Measurements from ENCODE around the gene ARID2. TPM values are rescaled to one million over a fixed set of nuclear protein-coding genes. Genes with fewer than 3 reads are reported as not detected.

The ARID2 gene
- total and polyA plus RNA-seq, 9 of the 15 experiments (the other 6 are each of a cell fraction or from before 2014, with no cell fraction given), result 13.4 to 41.6 (median 29.4) TPM

DNA sequence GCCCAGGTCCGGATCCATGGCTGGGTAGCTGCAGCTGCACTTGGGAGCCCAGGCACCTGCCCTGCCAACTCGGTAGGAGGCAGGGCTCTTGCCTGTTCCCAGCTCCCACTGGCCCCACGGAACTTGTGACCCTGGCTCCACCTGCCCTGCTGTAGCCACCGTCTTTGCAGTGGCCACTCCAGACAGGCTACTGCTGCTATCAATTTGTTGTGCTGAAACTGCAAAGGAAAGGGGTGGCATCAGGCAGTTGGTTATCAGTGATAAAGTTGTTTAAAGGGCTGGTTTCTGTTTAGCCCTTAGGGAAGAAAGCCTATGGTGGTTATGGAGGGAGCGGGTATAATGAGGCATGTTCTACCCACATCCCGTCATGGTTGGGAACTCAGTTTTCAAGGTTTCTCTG is 32.1 kb upstream of the ARID2 start:
- DNase-seq (ENCODE audit: extremely low read depth in 1 of 4, low spot score in 3 of 4) (no peak), ATAC-seq (no peak), FAIRE-seq (no peak)
- no peak for TF ChIP-seq SREBF2 (CRISPR knock-in tag; IDR thresholded peaks at IDR 0.05)
- peaks cover 0 to 6% of the 10 kb centered on the region in 2 experiments; a peak in 1 of 5 replicates for H3K4me1 ChIP-seq (replicated peaks in 1 of 2; ENCODE audit: control insufficient read depth in 2 of 2, insufficient read depth in 2 of 2, low read length in 2 of 2)
- no peaks in the 10 kb centered on the region for H3K9me3 ChIP-seq (replicated peaks; ENCODE audit: control insufficient read depth, insufficient read depth, low read depth, low read length)
- H3K9me1 ChIP-seq (ENCODE audit: control insufficient read depth, insufficient read depth, low read length), result no peaks in the 10 kb centered on the region
- in situ Hi-C loops (cut with MboI) (no loop called here), intact Hi-C loops (cut with micrococcal nuclease) (no loop called here)
- H3K4me3 ChIP-seq, result no peak overlapping the region
- ChIA-PET POLR2A (no interaction called here), CTCF (ENCODE audit: low intra/inter-chr PET ratio) (no interaction called here)
- no peak overlapping the region for H3K27ac ChIP-seq (ENCODE audit: extremely low read depth, low read depth, low read length)
- H3K9ac ChIP-seq (ENCODE audit: insufficient read depth in 1 of 2, low read depth in 2 of 2, low read length in 2 of 2), result no peak overlapping the region
- H3K36me3 ChIP-seq (ENCODE audit: control insufficient read depth, insufficient read depth, low read length), result no peaks in the 10 kb centered on the region
- no peaks in the 10 kb centered on the region for H4K20me1 ChIP-seq (replicated peaks; ENCODE audit: control insufficient read depth, insufficient read depth, low read length)
- H3K27me3 ChIP-seq (ENCODE audit: control insufficient read depth in 2 of 2, insufficient read depth in 2 of 2, low read length in 2 of 2), result peaks cover 3 to 17% of the 10 kb centered on the region in 2 experiments; a peak in 4 of 5 replicates
- H3K4me2 ChIP-seq (ENCODE audit: insufficient read depth, low read length), result no peak overlapping the region
- 2% methylated on average over 6 of the region's 6 CpGs for WGBS (ENCODE audit: insufficient coverage, low coverage, missing lambda C conversion rate)
- H2AFZ ChIP-seq (ENCODE audit: low read depth, low read length), result no peak overlapping the region
- no peaks in the 10 kb centered on the region for H3K79me2 ChIP-seq (ENCODE audit: control insufficient read depth, insufficient read depth, low read length)
- BruUV-seq (replicated peaks), result no TSS peak

DNA sequence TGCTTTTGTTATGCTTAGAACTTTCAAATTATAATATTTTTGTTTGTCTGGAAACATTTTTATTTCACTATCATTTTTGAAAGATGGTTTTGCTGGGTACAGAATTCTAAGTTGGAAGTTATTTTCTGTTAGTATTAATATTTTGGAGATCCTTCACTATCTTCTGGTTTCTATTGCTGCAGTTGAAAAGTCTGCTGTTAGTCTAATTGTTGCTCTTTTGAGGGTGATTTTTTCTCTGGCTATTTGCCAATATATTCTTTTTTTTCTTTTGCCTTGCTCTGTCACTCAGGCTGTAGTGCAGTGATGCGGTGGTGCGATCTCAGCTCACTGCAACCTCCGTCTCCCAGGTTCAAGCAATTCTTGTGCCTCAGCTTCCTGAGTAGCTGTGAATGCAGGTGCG is 28.2 kb upstream of the ARID2 start:
- no peak overlapping the region for H2AFZ ChIP-seq (ENCODE audit: low read depth, low read length)
- TF ChIP-seq NFIC (IDR thresholded peaks at IDR 0.05), result peak; percentile 89
- TF ChIP-seq NCOA1 (IDR thresholded peaks at IDR 0.05; ENCODE audit: low read depth), result no peak
- TF ChIP-seq NFIX (CRISPR knock-in tag; IDR thresholded peaks at IDR 0.05; ENCODE audit: low read depth), result 0 out of 2 replicates have a peak, but pooled peaks have one; percentile 13
- H3K27me3 ChIP-seq (ENCODE audit: control insufficient read depth in 2 of 2, insufficient read depth in 2 of 2, low read length in 2 of 2), result peaks cover 3 to 13% of the 10 kb centered on the region in 2 experiments; a peak in 4 of 5 replicates
- H3K4me2 ChIP-seq (ENCODE audit: insufficient read depth, low read length), result no peak overlapping the region
- intact Hi-C loops (cut with micrococcal nuclease), result no loop called here
- ChIA-PET CTCF (ENCODE audit: low intra/inter-chr PET ratio) (no interaction called here), POLR2A (interaction anchor here (1.1 kb wide), 1 partner anchor 13 kb away, joined by 3 read pairs; no protein-coding TSS in a partner anchor)
- no peaks in the 10 kb centered on the region for H3K9me1 ChIP-seq (ENCODE audit: control insufficient read depth, insufficient read depth, low read length)
- no peak for FAIRE-seq
- no peaks in the 10 kb centered on the region for H4K20me1 ChIP-seq (replicated peaks; ENCODE audit: control insufficient read depth, insufficient read depth, low read length)
- H3K9ac ChIP-seq (ENCODE audit: insufficient read depth in 1 of 2, low read depth in 2 of 2, low read length in 2 of 2), result no peak overlapping the region
- DNase-seq (ENCODE audit: extremely low read depth in 1 of 4, low spot score in 3 of 4), result no peak
- WGBS (ENCODE audit: insufficient coverage, low coverage, missing lambda C conversion rate), result 7% methylated on average over 4 of the region's 4 CpGs
- no TSS peak for BruUV-seq (replicated peaks)
- H3K27ac ChIP-seq (ENCODE audit: extremely low read depth, low read depth, low read length), result no peak overlapping the region
- H3K36me3 ChIP-seq (ENCODE audit: control insufficient read depth, insufficient read depth, low read length), result no peaks in the 10 kb centered on the region
- H3K9me3 ChIP-seq (replicated peaks; ENCODE audit: control insufficient read depth, insufficient read depth, low read depth, low read length), result no peaks in the 10 kb centered on the region
- in situ Hi-C loops (cut with MboI), result no loop called here
- H3K4me1 ChIP-seq (replicated peaks in 1 of 2; ENCODE audit: control insufficient read depth in 2 of 2, insufficient read depth in 2 of 2, low read length in 2 of 2), result peaks cover 0 to 6% of the 10 kb centered on the region in 2 experiments; a peak in 2 of 5 replicates
- no peaks in the 10 kb centered on the region for H3K79me2 ChIP-seq (ENCODE audit: control insufficient read depth, insufficient read depth, low read length)
- H3K4me3 ChIP-seq, result no peak overlapping the region
- no peak for ATAC-seq
